Measurements from ENCODE around the gene PIGS.

- TF ChIP-seq, protein P1, sequence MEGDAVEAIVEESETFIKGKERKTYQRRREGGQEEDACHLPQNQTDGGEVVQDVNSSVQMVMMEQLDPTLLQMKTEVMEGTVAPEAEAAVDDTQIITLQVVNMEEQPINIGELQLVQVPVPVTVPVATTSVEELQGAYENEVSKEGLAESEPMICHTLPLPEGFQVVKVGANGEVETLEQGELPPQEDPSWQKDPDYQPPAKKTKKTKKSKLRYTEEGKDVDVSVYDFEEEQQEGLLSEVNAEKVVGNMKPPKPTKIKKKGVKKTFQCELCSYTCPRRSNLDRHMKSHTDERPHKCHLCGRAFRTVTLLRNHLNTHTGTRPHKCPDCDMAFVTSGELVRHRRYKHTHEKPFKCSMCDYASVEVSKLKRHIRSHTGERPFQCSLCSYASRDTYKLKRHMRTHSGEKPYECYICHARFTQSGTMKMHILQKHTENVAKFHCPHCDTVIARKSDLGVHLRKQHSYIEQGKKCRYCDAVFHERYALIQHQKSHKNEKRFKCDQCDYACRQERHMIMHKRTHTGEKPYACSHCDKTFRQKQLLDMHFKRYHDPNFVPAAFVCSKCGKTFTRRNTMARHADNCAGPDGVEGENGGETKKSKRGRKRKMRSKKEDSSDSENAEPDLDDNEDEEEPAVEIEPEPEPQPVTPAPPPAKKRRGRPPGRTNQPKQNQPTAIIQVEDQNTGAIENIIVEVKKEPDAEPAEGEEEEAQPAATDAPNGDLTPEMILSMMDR (IDR thresholded peaks at IDR 0.05; ENCODE audit: insufficient read depth, low read length): no peak
- TF ChIP-seq POLR2AphosphoS5 (IDR thresholded peaks at IDR 0.05; ENCODE audit: low read depth): no peak
- TF ChIP-seq GABPA (IDR thresholded peaks at IDR 0.05; ENCODE audit: low read depth): no peak
- TF ChIP-seq SPI1 (IDR thresholded peaks at IDR 0.05; ENCODE audit: borderline replicate concordance, low read depth): peak; percentile 98
- TF ChIP-seq, protein P2, sequence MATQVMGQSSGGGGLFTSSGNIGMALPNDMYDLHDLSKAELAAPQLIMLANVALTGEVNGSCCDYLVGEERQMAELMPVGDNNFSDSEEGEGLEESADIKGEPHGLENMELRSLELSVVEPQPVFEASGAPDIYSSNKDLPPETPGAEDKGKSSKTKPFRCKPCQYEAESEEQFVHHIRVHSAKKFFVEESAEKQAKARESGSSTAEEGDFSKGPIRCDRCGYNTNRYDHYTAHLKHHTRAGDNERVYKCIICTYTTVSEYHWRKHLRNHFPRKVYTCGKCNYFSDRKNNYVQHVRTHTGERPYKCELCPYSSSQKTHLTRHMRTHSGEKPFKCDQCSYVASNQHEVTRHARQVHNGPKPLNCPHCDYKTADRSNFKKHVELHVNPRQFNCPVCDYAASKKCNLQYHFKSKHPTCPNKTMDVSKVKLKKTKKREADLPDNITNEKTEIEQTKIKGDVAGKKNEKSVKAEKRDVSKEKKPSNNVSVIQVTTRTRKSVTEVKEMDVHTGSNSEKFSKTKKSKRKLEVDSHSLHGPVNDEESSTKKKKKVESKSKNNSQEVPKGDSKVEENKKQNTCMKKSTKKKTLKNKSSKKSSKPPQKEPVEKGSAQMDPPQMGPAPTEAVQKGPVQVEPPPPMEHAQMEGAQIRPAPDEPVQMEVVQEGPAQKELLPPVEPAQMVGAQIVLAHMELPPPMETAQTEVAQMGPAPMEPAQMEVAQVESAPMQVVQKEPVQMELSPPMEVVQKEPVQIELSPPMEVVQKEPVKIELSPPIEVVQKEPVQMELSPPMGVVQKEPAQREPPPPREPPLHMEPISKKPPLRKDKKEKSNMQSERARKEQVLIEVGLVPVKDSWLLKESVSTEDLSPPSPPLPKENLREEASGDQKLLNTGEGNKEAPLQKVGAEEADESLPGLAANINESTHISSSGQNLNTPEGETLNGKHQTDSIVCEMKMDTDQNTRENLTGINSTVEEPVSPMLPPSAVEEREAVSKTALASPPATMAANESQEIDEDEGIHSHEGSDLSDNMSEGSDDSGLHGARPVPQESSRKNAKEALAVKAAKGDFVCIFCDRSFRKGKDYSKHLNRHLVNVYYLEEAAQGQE (IDR thresholded peaks at IDR 0.05; ENCODE audit: insufficient replicate concordance, low read depth): no peak
These were observed 3.7 kb downstream of the PIGS start for GRCh38 chr17:28567604-28568003.
